WTC11 (cell line): ENCODE results near the gene SCN8A. TPM values are rescaled to one million over a fixed set of nuclear protein-coding genes. Genes with fewer than 3 reads are reported as not detected.

ENCODE experiments used
- ATAC-seq: fragments of 200-7000 bp; cut with Tn5 transposase; 2 replicates; pipeline ENCODE4 v1.10.0; 2021; ENCODE audit warnings: mild to moderate bottlenecking, moderate library complexity
- CTCF ChIA-PET: fragments of 300-600 bp; sonication (Branson Sonifier 250); formaldehyde crosslinking; loops from one replicate; lab custom pipeline; 2021; ENCODE audit warnings: antibody characterized with exemption; lab: Charles Lee
- POLR2A ChIA-PET: fragments of 350-600 bp; sonication (Branson Sonifier 250); formaldehyde crosslinking; loops from one replicate; lab custom pipeline; 2021; ENCODE audit warnings: antibody characterized with exemption; lab: Charles Lee
- DNase-seq: peaks from one replicate; pipeline ENCODE4 v3.0.0; 2021; ENCODE audit warnings: low spot score
- H3K27ac Mint-ChIP-seq: 2 replicates; pipeline ENCODE4 v1.8.0; 2021; ENCODE audit warnings: mixed read lengths
- H3K27me3 Mint-ChIP-seq: 2 replicates; pipeline ENCODE4 v1.8.0; 2021; ENCODE audit warnings: low read depth, mild to moderate bottlenecking, moderate library complexity, mixed read lengths
- H3K36me3 Mint-ChIP-seq: 2 replicates; pipeline ENCODE4 v1.8.0; 2021; ENCODE audit warnings: mixed read lengths
- H3K4me1 Mint-ChIP-seq: 2 replicates; pipeline ENCODE4 v1.8.0; 2022; ENCODE audit warnings: mixed read lengths
- H3K4me3 Mint-ChIP-seq: 2 replicates; pipeline ENCODE4 v1.8.0; 2021; ENCODE audit warnings: mild to moderate bottlenecking, moderate library complexity, mixed read lengths
- H3K9me3 Mint-ChIP-seq: 2 replicates; pipeline ENCODE4 v1.8.0; 2021; ENCODE audit warnings: mixed read lengths
- CREB1 ChIP-seq: sonication (generic); formaldehyde crosslinking; IDR thresholded peaks from 2 replicates; pipeline ENCODE4 v1.8.0; 2023; ENCODE audit warnings: mild to moderate bottlenecking, missing genetic modification reagents
- ETV6 ChIP-seq: sonication (generic); formaldehyde crosslinking; IDR thresholded peaks from 2 replicates; pipeline ENCODE4 v1.8.1; 2022; ENCODE audit warnings: mild to moderate bottlenecking, missing genetic modification reagents
- FOXK1 ChIP-seq: sonication (generic); formaldehyde crosslinking; IDR thresholded peaks from 2 replicates; pipeline ENCODE4 v1.8.0; 2022; ENCODE audit warnings: mild to moderate bottlenecking, moderate library complexity, missing genetic modification reagents
- GABPB1 ChIP-seq: sonication (generic); formaldehyde crosslinking; IDR thresholded peaks from 2 replicates; pipeline ENCODE4 v1.8.1; 2023; ENCODE audit warnings: mild to moderate bottlenecking, missing genetic modification reagents
- GRHL2 ChIP-seq: fragments of 250-450 bp; sonication (Bioruptor Pico); IDR thresholded peaks from 2 replicates; pipeline ENCODE4 v1.8.0; 2022; ENCODE audit warnings: mild to moderate bottlenecking, moderate library complexity; ENCODE audit not compliant: insufficient replicate concordance, severe bottlenecking
- GTF2I ChIP-seq: fragments of 250-450 bp; sonication (Bioruptor Pico); conservative IDR thresholded peaks from 2 replicates; pipeline ENCODE4 v1.4.0; 2021; ENCODE audit warnings: mild to moderate bottlenecking
- IRF2 ChIP-seq: sonication (generic); formaldehyde crosslinking; IDR thresholded peaks from 2 replicates; pipeline ENCODE4 v1.8.0; 2022; ENCODE audit warnings: low read depth, missing genetic modification reagents, borderline replicate concordance
- NFATC4 ChIP-seq: fragments of 250-450 bp; sonication (Bioruptor Pico); IDR thresholded peaks from 2 replicates; pipeline ENCODE4 v1.9.0; 2021; ENCODE audit warnings: mild to moderate bottlenecking
- NFE2L1 ChIP-seq: sonication (generic); formaldehyde crosslinking; IDR thresholded peaks from 2 replicates; pipeline ENCODE4 v1.8.1; 2023; ENCODE audit warnings: missing genetic modification reagents
- NR1H2 ChIP-seq: sonication (generic); formaldehyde crosslinking; IDR thresholded peaks from 2 replicates; pipeline ENCODE4 v1.9.0; 2021; ENCODE audit warnings: mild to moderate bottlenecking, moderate library complexity, missing genetic modification reagents
- NR2C2 ChIP-seq: sonication (generic); formaldehyde crosslinking; IDR thresholded peaks from 2 replicates; pipeline ENCODE4 v1.8.0; 2022; ENCODE audit warnings: mild to moderate bottlenecking, missing genetic modification reagents
- SOX15 ChIP-seq: fragments of 250-450 bp; sonication (Bioruptor Pico); IDR thresholded peaks from 2 replicates; pipeline ENCODE4 v1.9.0; 2021; ENCODE audit warnings: mild to moderate bottlenecking
- TEAD4 ChIP-seq: sonication (generic); formaldehyde crosslinking; IDR thresholded peaks from 2 replicates; pipeline ENCODE4 v1.8.0; 2022; ENCODE audit warnings: mild to moderate bottlenecking, missing genetic modification reagents
- TP53 ChIP-seq: sonication (generic); formaldehyde crosslinking; IDR thresholded peaks from 2 replicates; pipeline ENCODE4 v1.8.1; 2023; ENCODE audit warnings: mild to moderate bottlenecking, missing genetic modification reagents
- USF1 ChIP-seq: sonication (generic); formaldehyde crosslinking; IDR thresholded peaks from 2 replicates; pipeline ENCODE4 v1.8.0; 2022; ENCODE audit warnings: mild to moderate bottlenecking, missing genetic modification reagents
- ZNF121 ChIP-seq: sonication (generic); formaldehyde crosslinking; IDR thresholded peaks from 2 replicates; pipeline ENCODE4 v1.8.0; 2023; ENCODE audit warnings: missing genetic modification reagents
- ZNF232 ChIP-seq: sonication (generic); formaldehyde crosslinking; IDR thresholded peaks from 2 replicates; pipeline ENCODE4 v1.8.0; 2022; ENCODE audit warnings: mild to moderate bottlenecking, missing genetic modification reagents
- ZNF512 ChIP-seq: sonication (generic); formaldehyde crosslinking; IDR thresholded peaks from 2 replicates; pipeline ENCODE4 v1.8.1; 2022; ENCODE audit warnings: missing genetic modification reagents, borderline replicate concordance
- ZNF671 ChIP-seq: fragments of 250-450 bp; sonication (Bioruptor Pico); IDR thresholded peaks from 2 replicates; pipeline ENCODE4 v1.8.0; 2021; ENCODE audit warnings: mild to moderate bottlenecking
- total RNA-seq: library from RNA; stranded (reverse); gene quantifications from 3 replicates; pipeline ENCODE4 v1.2.3, GENCODE V29; 2021
- TF ChIP-seq, protein P1 (sequence below): fragments of 250-450 bp; sonication (Bioruptor Pico); IDR thresholded peaks from 2 replicates; pipeline ENCODE4 v1.9.0; 2021; ENCODE audit warnings: mild to moderate bottlenecking
- TF ChIP-seq, protein P2 (sequence below): sonication (generic); formaldehyde crosslinking; IDR thresholded peaks from 2 replicates; pipeline ENCODE4 v1.8.0; 2023; ENCODE audit warnings: mild to moderate bottlenecking, missing genetic modification reagents
- TF ChIP-seq, protein P3 (sequence below): sonication (generic); formaldehyde crosslinking; IDR thresholded peaks from 2 replicates; pipeline ENCODE4 v1.8.1; 2022; ENCODE audit warnings: low read depth, missing genetic modification reagents, borderline replicate concordance

The SCN8A gene
- total RNA-seq, 1 experiment from 2014 or later, result 14.4 TPM

GRCh38 chr12:51630256-51630880 lies 39.3 kb downstream of the SCN8A start:
- peaks cover 7% of the 10 kb centered on the region; the same call in 1 of the 2 replicates for H3K9me3 Mint-ChIP-seq
- no peak for ATAC-seq
- TF ChIP-seq USF1 (CRISPR knock-in tag) (no peak), ZNF512 (CRISPR knock-in tag) (no peak)
- TF ChIP-seq, protein P1, sequence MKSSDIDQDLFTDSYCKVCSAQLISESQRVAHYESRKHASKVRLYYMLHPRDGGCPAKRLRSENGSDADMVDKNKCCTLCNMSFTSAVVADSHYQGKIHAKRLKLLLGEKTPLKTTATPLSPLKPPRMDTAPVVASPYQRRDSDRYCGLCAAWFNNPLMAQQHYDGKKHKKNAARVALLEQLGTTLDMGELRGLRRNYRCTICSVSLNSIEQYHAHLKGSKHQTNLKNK (CRISPR knock-in tag), result no peak
- TF ChIP-seq, all 79 proteins: peak for 0
- Mint-ChIP-seq H3K36me3 (no peaks in the 10 kb centered on the region), H3K4me1 (peaks cover 33% of the 10 kb centered on the region), H3K27ac (no peak overlapping the region), H3K27me3 (no peaks in the 10 kb centered on the region), H3K4me3 (no peak overlapping the region)
- CTCF ChIA-PET, result no interaction called here
- DNase-seq, result no peak
- POLR2A ChIA-PET, result no interaction called here

- CTCF ChIA-PET, result no interaction called here
- H3K4me3 Mint-ChIP-seq, result no peak overlapping the region
- TF ChIP-seq NFATC4 (CRISPR knock-in tag), result no peak
- no peak for TF ChIP-seq IRF2
- no peak for TF ChIP-seq GABPB1
- no peak for TF ChIP-seq FOXK1 (CRISPR knock-in tag)
- TF ChIP-seq GRHL2 (CRISPR knock-in tag), result no peak
- TF ChIP-seq ZNF232 (CRISPR knock-in tag), result no peak
- TF ChIP-seq, all 79 proteins: peak for 0
- no peaks in the 10 kb centered on the region for H3K27me3 Mint-ChIP-seq
- POLR2A ChIA-PET, result no interaction called here
- peaks cover 33% of the 10 kb centered on the region for H3K4me1 Mint-ChIP-seq
- peaks cover 11% of the 10 kb centered on the region; the same call in 1 of the 2 replicates for H3K9me3 Mint-ChIP-seq
- DNase-seq (no peak), ATAC-seq (no peak; the same call in 1 of the 2 replicates)
- no peak overlapping the region for H3K27ac Mint-ChIP-seq
- no peaks in the 10 kb centered on the region for H3K36me3 Mint-ChIP-seq
These were observed 40.0 kb downstream of the SCN8A start for GRCh38 chr12:51630986-51631385.

DNA sequence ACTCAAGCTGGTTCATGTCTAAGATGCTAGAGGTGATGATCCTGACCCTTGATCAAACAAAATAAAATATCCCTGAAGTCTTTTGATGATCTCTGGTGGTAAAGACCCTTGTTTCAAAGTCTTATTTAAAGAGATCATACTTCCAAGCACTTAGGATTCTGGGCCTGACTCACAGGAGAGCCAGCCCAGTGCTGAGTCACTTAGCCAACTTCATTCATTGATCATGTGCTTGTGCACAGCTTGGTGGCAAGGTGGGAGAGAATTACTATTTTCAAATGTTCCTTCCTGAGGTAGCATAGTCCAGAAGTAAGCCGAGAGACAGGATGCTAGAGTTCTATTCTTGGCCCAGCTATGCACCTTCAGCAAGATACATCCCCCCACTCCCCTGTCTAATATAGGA lies 40.6 kb downstream of the SCN8A start:
- TF ChIP-seq NFE2L1 (CRISPR knock-in tag) (no peak), IRF2 (no peak), CREB1 (CRISPR knock-in tag) (no peak)
- TF ChIP-seq, protein P2, sequence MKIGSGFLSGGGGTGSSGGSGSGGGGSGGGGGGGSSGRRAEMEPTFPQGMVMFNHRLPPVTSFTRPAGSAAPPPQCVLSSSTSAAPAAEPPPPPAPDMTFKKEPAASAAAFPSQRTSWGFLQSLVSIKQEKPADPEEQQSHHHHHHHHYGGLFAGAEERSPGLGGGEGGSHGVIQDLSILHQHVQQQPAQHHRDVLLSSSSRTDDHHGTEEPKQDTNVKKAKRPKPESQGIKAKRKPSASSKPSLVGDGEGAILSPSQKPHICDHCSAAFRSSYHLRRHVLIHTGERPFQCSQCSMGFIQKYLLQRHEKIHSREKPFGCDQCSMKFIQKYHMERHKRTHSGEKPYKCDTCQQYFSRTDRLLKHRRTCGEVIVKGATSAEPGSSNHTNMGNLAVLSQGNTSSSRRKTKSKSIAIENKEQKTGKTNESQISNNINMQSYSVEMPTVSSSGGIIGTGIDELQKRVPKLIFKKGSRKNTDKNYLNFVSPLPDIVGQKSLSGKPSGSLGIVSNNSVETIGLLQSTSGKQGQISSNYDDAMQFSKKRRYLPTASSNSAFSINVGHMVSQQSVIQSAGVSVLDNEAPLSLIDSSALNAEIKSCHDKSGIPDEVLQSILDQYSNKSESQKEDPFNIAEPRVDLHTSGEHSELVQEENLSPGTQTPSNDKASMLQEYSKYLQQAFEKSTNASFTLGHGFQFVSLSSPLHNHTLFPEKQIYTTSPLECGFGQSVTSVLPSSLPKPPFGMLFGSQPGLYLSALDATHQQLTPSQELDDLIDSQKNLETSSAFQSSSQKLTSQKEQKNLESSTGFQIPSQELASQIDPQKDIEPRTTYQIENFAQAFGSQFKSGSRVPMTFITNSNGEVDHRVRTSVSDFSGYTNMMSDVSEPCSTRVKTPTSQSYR (CRISPR knock-in tag), result no peak
- TF ChIP-seq, all 79 proteins: peak for 0
- Mint-ChIP-seq H3K36me3 (peaks cover 3% of the 10 kb centered on the region; the same call in 1 of the 2 replicates), H3K27me3 (no peaks in the 10 kb centered on the region), H3K27ac (no peak overlapping the region), H3K4me1 (peaks cover 33% of the 10 kb centered on the region), H3K9me3 (peaks cover 15% of the 10 kb centered on the region), H3K4me3 (no peak overlapping the region)
- ChIA-PET POLR2A (no interaction called here), CTCF (no interaction called here)
- DNase-seq, result no peak
- no peak; the same call in 1 of the 2 replicates for ATAC-seq

- peaks cover 33% of the 10 kb centered on the region for H3K4me1 Mint-ChIP-seq
- peaks cover 4% of the 10 kb centered on the region; the same call in 1 of the 2 replicates for H3K27me3 Mint-ChIP-seq
- DNase-seq (no peak), ATAC-seq (no peak)
- H3K4me3 Mint-ChIP-seq, result no peak overlapping the region
- H3K36me3 Mint-ChIP-seq, result peaks cover 11% of the 10 kb centered on the region
- CTCF ChIA-PET, result no interaction called here
- no peak overlapping the region; the same call in 1 of the 2 replicates for H3K27ac Mint-ChIP-seq
- POLR2A ChIA-PET, result interaction anchor here (0.6 kb wide), 1 partner anchor 10 kb away, joined by 3 read pairs; no protein-coding TSS in a partner anchor
- H3K9me3 Mint-ChIP-seq, result peaks cover 24% of the 10 kb centered on the region
- TF ChIP-seq ZNF121, result no peak
- TF ChIP-seq NR1H2 (CRISPR knock-in tag), result no peak
- no peak for TF ChIP-seq TEAD4 (CRISPR knock-in tag)
- no peak for TF ChIP-seq TP53
- TF ChIP-seq SOX15 (CRISPR knock-in tag), result no peak
- TF ChIP-seq ZNF671, result no peak
- TF ChIP-seq GTF2I (CRISPR knock-in tag), result no peak
- TF ChIP-seq ETV6 (CRISPR knock-in tag), result no peak
- no peak for TF ChIP-seq CREB1 (CRISPR knock-in tag)
- no peak for TF ChIP-seq NR2C2 (CRISPR knock-in tag)
- TF ChIP-seq, protein P3, sequence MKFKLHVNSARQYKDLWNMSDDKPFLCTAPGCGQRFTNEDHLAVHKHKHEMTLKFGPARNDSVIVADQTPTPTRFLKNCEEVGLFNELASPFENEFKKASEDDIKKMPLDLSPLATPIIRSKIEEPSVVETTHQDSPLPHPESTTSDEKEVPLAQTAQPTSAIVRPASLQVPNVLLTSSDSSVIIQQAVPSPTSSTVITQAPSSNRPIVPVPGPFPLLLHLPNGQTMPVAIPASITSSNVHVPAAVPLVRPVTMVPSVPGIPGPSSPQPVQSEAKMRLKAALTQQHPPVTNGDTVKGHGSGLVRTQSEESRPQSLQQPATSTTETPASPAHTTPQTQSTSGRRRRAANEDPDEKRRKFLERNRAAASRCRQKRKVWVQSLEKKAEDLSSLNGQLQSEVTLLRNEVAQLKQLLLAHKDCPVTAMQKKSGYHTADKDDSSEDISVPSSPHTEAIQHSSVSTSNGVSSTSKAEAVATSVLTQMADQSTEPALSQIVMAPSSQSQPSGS, result no peak
These were observed 41.6 kb downstream of the SCN8A start for GRCh38 chr12:51632623-51633022.
